ENCODE data around the gene RNF133.

Gene RNF133

GRCh38 chr7:122715183-122715582, 16.3 kb upstream of the RNF133 start:
- ChIA-PET POLR2A (ENCODE audit: low non-redundant PET) (no interaction called here), CTCF (interaction anchor here (0.8 kb wide), 1 partner anchor 56 kb away, joined by 5 read pairs; no protein-coding TSS in a partner anchor)
- TF ChIP-seq CTCF (conservative IDR thresholded peaks at IDR 0.05; ENCODE audit: low read depth): no peak

GRCh38 chr7:122710916-122711315, 12.0 kb upstream of the RNF133 start:
- no peak for TF ChIP-seq CTCF (conservative IDR thresholded peaks at IDR 0.05; ENCODE audit: low read depth)
- H3K27ac ChIP-seq: no peak overlapping the region
- ChIA-PET CTCF (no interaction called here), POLR2A (ENCODE audit: low non-redundant PET) (no interaction called here)
- no peak for DNase-seq (ENCODE audit: low spot score)

More at GRCh38 chr7:122715183-122715582, 16.3 kb upstream of the RNF133 start:
- no peak for DNase-seq (ENCODE audit: low spot score)
- no peak overlapping the region for H3K27ac ChIP-seq

- H3K27ac ChIP-seq: no peak overlapping the region
- CTCF ChIA-PET: no interaction called here
- no peak for DNase-seq (ENCODE audit: low spot score)
- no peak for TF ChIP-seq CTCF (conservative IDR thresholded peaks at IDR 0.05; ENCODE audit: low read depth)
- POLR2A ChIA-PET (ENCODE audit: low non-redundant PET): no interaction called here
These were observed 11.2 kb upstream of the RNF133 start for GRCh38 chr7:122709930-122710646.

GRCh38 chr7:122706836-122707235, 7.9 kb upstream of the RNF133 start:
- TF ChIP-seq CTCF (conservative IDR thresholded peaks at IDR 0.05; ENCODE audit: low read depth): no peak
- CTCF ChIA-PET: no interaction called here
- no peak for DNase-seq (ENCODE audit: low spot score)
- H3K27ac ChIP-seq: no peak overlapping the region
- POLR2A ChIA-PET (ENCODE audit: low non-redundant PET): no interaction called here

- TF ChIP-seq CTCF (conservative IDR thresholded peaks at IDR 0.05; ENCODE audit: low read depth): no peak
- no peak for DNase-seq (ENCODE audit: low spot score)
- ChIA-PET CTCF (interaction anchor here (0.6 kb wide), 1 partner anchor 56 kb away, joined by 4 read pairs; no protein-coding TSS in a partner anchor), POLR2A (ENCODE audit: low non-redundant PET) (no interaction called here)
- H3K27ac ChIP-seq: no peak within 1 kb of the TSS
These were observed 4.1 kb upstream of the RNF133 start, which contains the start of gene RNF148 for GRCh38 chr7:122702872-122703510. RNF148 (minus strand) TSS chr7:122702922; CDS start chr7:122702750, 172 bp downstream.

- DNase-seq (ENCODE audit: low spot score): no peak
- POLR2A ChIA-PET (ENCODE audit: low non-redundant PET): no interaction called here
- CTCF ChIA-PET: no interaction called here
These were observed 3.1 kb downstream of the RNF133 start for GRCh38 chr7:122695816-122696215.

More at GRCh38 chr7:122695816-122696215, 3.1 kb downstream of the RNF133 start:
- TF ChIP-seq CTCF (conservative IDR thresholded peaks at IDR 0.05; ENCODE audit: low read depth): no peak
- H3K27ac ChIP-seq: no peak overlapping the region

All from RWPE1 (cell line).